Endothelial cell of umbilical vein (primary cell): Measurements from ENCODE around the gene RPS19BP1. TPM values are rescaled to one million over a fixed set of nuclear protein-coding genes. Genes with fewer than 3 reads are reported as not detected.

ENCODE experiments used
- BruUV-seq: library from RNA; stranded (reverse); fragments of 400-500 nt; replicated peaks from 2 replicates; lab custom pipeline; 2021; lab: Mats Ljungman, UMichigan
- CTCF ChIA-PET: fragments of 300-600, 350-600 bp; sonication (Branson Sonifier 250); formaldehyde crosslinking; loops from one replicate; lab custom pipeline; 2021; ENCODE audit warnings: antibody characterized with exemption, inconsistent platforms; lab: Charles Lee
- POLR2A ChIA-PET: fragments of 300-600, 350-600 bp; sonication (Branson Sonifier 250); formaldehyde crosslinking; loops from one replicate; lab custom pipeline; 2021; ENCODE audit warnings: antibody characterized with exemption, inconsistent platforms; lab: Charles Lee
- DNase-seq: peaks from one replicate; pipeline ENCODE4 v3.0.0-alpha.2; 2011; ENCODE audit warnings: low read depth, low spot score
- FAIRE-seq: peaks from 2 replicates; lab custom pipeline; 2011; peaks lifted over from hg19 to GRCh38; lab: Jason Lieb, UNC
- H2AFZ ChIP-seq: 2 replicates; pipeline ENCODE4 v1.6.0; 2012; ENCODE audit warnings: low read depth, low read length, control low read depth, inconsistent platforms
- H3K27ac ChIP-seq: 2 replicates; pipeline ENCODE4 v1.5.1; 2011; ENCODE audit warnings: low read depth, mild to moderate bottlenecking, control low read depth, low read length, moderate library complexity; ENCODE audit not compliant: insufficient read depth
- H3K27me3 ChIP-seq, 2 experiments: 2 replicates each; pipeline versions ENCODE4 v1.6.0 to v1.6.1; 2011; ENCODE audit warnings: low read length in 2 of 2, mixed read lengths in 1 of 2; ENCODE audit not compliant: control insufficient read depth in 2 of 2, insufficient read depth in 2 of 2
- H3K36me3 ChIP-seq, 2 experiments: 2 replicates in 1 of 2; 3 replicates in 1 of 2; pipeline ENCODE4 v1.5.1; 2011; ENCODE audit warnings: low read length in 2 of 2, mild to moderate bottlenecking in 1 of 2, moderate library complexity in 1 of 2; ENCODE audit not compliant: control insufficient read depth in 2 of 2, insufficient read depth in 2 of 2; ENCODE audit errors: extremely low read depth in 1 of 2
- H3K4me1 ChIP-seq: 3 replicates; pipeline ENCODE4 v1.5.1; 2011; ENCODE audit warnings: mild to moderate bottlenecking, low read length; ENCODE audit not compliant: control insufficient read depth, insufficient read depth; ENCODE audit errors: extremely low read depth
- H3K4me2 ChIP-seq: 2 replicates; pipeline ENCODE4 v1.6.1; 2011; ENCODE audit warnings: low read length, control low read depth, mixed read lengths; ENCODE audit not compliant: insufficient read depth
- H3K4me3 ChIP-seq, 3 experiments: fragments of 200-600 bp in 1 of 3; sonication (generic), shearing (Covaris generic) in 1 of 3; replicated peaks in 1 of 3; 2 replicates each; pipeline ENCODE4 v1.5.1; 2011 to 2016; ENCODE audit warnings: control low read depth in 3 of 3, low read length in 3 of 3, mild to moderate bottlenecking in 2 of 3, inconsistent platforms in 1 of 3, low read depth in 1 of 3, moderate library complexity in 1 of 3; ENCODE audit not compliant: insufficient read depth in 1 of 3
- H3K79me2 ChIP-seq: 2 replicates; pipeline ENCODE4 v1.6.0; 2012; ENCODE audit warnings: low read length, inconsistent platforms; ENCODE audit not compliant: control insufficient read depth, insufficient read depth
- H3K9ac ChIP-seq: replicated peaks from 2 replicates; pipeline ENCODE3; 2011; ENCODE audit warnings: low read length, control low read depth; ENCODE audit not compliant: insufficient read depth; ENCODE audit errors: extremely low read depth
- H3K9me1 ChIP-seq: replicated peaks from 3 replicates; pipeline ENCODE4 v1.6.0; 2011; ENCODE audit warnings: mild to moderate bottlenecking, low read length; ENCODE audit not compliant: control insufficient read depth, insufficient read depth; ENCODE audit errors: extremely low read depth
- H3K9me3 ChIP-seq: replicated peaks from 2 replicates; pipeline ENCODE4 v1.5.1; 2012; ENCODE audit warnings: low read length, inconsistent platforms; ENCODE audit not compliant: control insufficient read depth, insufficient read depth
- H4K20me1 ChIP-seq: replicated peaks from 2 replicates; pipeline ENCODE3; 2011; ENCODE audit warnings: mild to moderate bottlenecking, low read length; ENCODE audit not compliant: control insufficient read depth, insufficient read depth; ENCODE audit errors: extremely low read depth
- CTCF ChIP-seq, 2 donors: IDR thresholded peaks; 1 replicate in 1 of 2; 2 replicates in 1 of 2; pipeline ENCODE4 v1.5.1; 2011; ENCODE audit warnings: low read length in 2 of 2, mild to moderate bottlenecking in 2 of 2, moderate library complexity in 2 of 2, control low read depth in 1 of 2, inconsistent platforms in 1 of 2, low read depth in 1 of 2; ENCODE audit not compliant: insufficient read depth in 1 of 2; ENCODE audit errors: extremely low read depth in 1 of 2
- EZH2 ChIP-seq: IDR thresholded peaks from 2 replicates; pipeline ENCODE4 v1.6.1; 2012; ENCODE audit warnings: borderline replicate concordance, low read depth, mild to moderate bottlenecking, moderate library complexity, low read length, inconsistent platforms; ENCODE audit not compliant: severe bottlenecking
- JUN ChIP-seq: IDR thresholded peaks from 2 replicates; pipeline ENCODE4 v1.6.1; 2011; ENCODE audit warnings: borderline replicate concordance, low read depth; ENCODE audit not compliant: insufficient read length, insufficient read depth
- MAX ChIP-seq: IDR thresholded peaks from 2 replicates; pipeline ENCODE4 v1.6.1; 2011; ENCODE audit not compliant: insufficient read depth, insufficient read length
- MYC ChIP-seq: IDR thresholded peaks from one replicate; pipeline ENCODE4 v1.6.1; 2011; ENCODE audit warnings: mild to moderate bottlenecking, low read depth, low read length
- POLR2A ChIP-seq: IDR thresholded peaks from 2 replicates; pipeline ENCODE4 v1.6.1; 2012; ENCODE audit warnings: low read depth, mild to moderate bottlenecking, control low read depth, low read length
- POLR2AphosphoS5 ChIP-seq: IDR thresholded peaks from 2 replicates; pipeline ENCODE4 v1.6.1; 2012; ENCODE audit warnings: low read depth, mild to moderate bottlenecking, control low read depth, low read length, moderate library complexity; ENCODE audit not compliant: insufficient read depth
- dilution Hi-C: fragments of 300-500 bp; cut with MboI; formaldehyde crosslinking; loops from one replicate; pipeline ENCODE4 v1.15.0; 2019; ENCODE audit warnings: low sequenced_read_pairs; ENCODE audit not compliant: extremely low pct_ligation_motif_present
- intact Hi-C: fragments of 100-400 bp; cut with micrococcal nuclease; formaldehyde crosslinking; loops from one replicate; pipeline ENCODE4 v1.10.0; 2022
- polyA plus RNA-seq, 4 experiments: library from polyadenylated mRNA; depleted of rRNA in 3 of 4; stranded (reverse) in 3 of 4; unstranded in 1 of 4; fragments of >200 nt; gene quantifications; 2 replicates each; pipeline versions ENCODE4 v1.2.1 to v1.2.3, GENCODE V29; 2011 to 2012; ENCODE audit warnings: missing spikeins in 1 of 4
- total RNA-seq: library from RNA; stranded (reverse); gene quantifications from 2 replicates; pipeline ENCODE4 v1.2.3, GENCODE V29; 2021

Gene RPS19BP1
- total and polyA plus RNA-seq, 2 donors (not counting 3 experiments of a cell fraction or from before 2014, with no cell fraction given), result 66.6 to 84.3 TPM

DNA sequence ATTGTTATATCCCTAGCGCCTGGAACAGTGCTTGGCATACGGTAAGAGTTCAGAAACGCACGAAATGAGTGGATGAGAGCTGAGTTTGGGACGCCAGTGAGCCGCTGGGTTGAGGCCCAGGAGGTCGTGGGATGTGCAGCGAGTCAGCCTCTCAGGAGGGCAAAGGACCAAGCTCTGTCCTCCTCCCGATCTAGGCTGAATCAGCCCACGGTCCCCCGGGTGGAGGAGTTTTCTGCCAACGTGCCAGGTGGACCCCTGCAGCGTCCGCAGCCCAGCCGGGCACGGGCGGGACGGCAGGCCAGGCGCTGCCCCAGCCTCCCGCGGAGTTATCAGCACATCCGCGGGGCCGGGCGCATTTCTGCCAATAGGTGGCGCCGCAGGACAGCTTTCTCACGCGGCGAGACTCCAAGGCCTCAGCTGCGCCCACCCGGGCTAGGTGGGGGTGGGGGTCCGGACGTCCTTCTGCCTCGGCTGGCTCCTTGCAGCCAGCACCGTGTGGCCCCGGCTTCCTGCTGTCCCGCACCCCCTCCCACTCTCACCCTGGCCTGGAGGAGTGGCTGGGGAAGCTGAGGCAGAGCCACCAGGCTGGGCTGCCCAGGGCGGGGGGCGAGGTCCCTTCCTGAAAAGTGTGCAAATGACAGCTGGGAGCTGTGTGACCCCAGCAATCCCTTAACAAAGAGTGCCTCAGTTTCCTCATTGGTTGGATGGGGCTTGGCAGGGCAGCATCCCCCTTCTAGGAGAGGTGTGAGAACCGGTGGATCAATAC is 2.2 kb upstream of the RPS19BP1 start:
- H3K9me1 ChIP-seq, result no peaks in the 10 kb centered on the region
- CTCF ChIA-PET, result interaction anchor here (0.5 to 6.1 kb wide), 26 partner anchors 9 to 1364 kb away, joined by 3 to 157 read pairs (median 4); partner anchors contain the start of gene CACNA1I
- dilution Hi-C loops, result no loop called here
- FAIRE-seq (peak; percentile 40), DNase-seq (peak; percentile 61)
- H3K27ac ChIP-seq, result no peak overlapping the region
- H3K4me3 ChIP-seq, result no peak overlapping the region
- H3K4me2 ChIP-seq, result no peak overlapping the region
- no peaks in the 10 kb centered on the region for H4K20me1 ChIP-seq
- intact Hi-C loops, result loop anchor here (1.0 to 5.0 kb wide), 4 partner anchors 490 to 813 kb away; partner anchors contain the start of genes ADSL and CBX6
- no peak for TF ChIP-seq MAX
- TF ChIP-seq POLR2AphosphoS5, result no peak
- TF ChIP-seq CTCF (IDR thresholded peaks at IDR 0.05; ENCODE audit: extremely low read depth in 1 of 2, insufficient read depth in 1 of 2, low read depth in 1 of 2, low read length in 2 of 2), result peak; percentile 95 to 98
- no peak for TF ChIP-seq MYC
- TF ChIP-seq EZH2, result no peak
- no peak for TF ChIP-seq JUN
- no peak for TF ChIP-seq POLR2A
- POLR2A ChIA-PET, result interaction anchor here (0.5 to 0.6 kb wide), 2 partner anchors 15 to 502 kb away, joined by 3 read pairs; no protein-coding TSS in a partner anchor
- BruUV-seq, result no TSS peak
- peaks cover 20% of the 10 kb centered on the region for H3K4me1 ChIP-seq
- H3K9ac ChIP-seq, result no peak overlapping the region
- H3K79me2 ChIP-seq, result peaks cover 20% of the 10 kb centered on the region
- no peaks in the 10 kb centered on the region for H3K36me3 ChIP-seq
- no peaks in the 10 kb centered on the region for H3K27me3 ChIP-seq
- peak overlapping the region; percentile 50 for H2AFZ ChIP-seq
- no peaks in the 10 kb centered on the region for H3K9me3 ChIP-seq
